Inferior parietal cortex (tissue), 1 donor: ENCODE data around the gene CELA1.
A peak's percentile ranks its signal among the peaks of the same experiment; 100 is the strongest.

Experiments used
- DNase-seq: peaks from one replicate; pipeline ENCODE4 v3.0.0-alpha.2; 2016; ENCODE audit errors: extremely low spot score

Gene CELA1

GRCh38 chr12:51374856-51375255 is 28.4 kb upstream of the CELA1 start:
- no peak for DNase-seq

DNA sequence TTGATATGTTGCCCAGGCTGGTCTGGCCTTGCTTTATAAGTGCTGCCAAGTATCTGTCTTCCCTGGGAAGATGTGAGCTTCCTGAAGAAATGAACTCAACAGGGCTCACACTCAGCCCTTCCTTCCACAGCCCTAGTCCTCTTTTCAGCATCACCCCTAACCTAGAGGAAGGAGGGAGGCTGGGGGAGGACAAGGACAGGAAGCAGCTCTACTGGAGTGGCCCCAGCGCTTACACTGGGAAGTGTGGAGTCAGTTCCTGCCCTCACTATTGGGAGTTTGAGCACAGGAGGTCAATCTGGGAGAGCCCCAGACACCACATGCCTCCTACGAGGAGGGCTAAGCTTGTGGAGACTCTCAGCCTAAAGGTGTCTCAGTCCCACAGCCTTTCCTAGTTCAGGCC is 27.9 kb upstream of the CELA1 start:
- DNase-seq: no peak

DNA sequence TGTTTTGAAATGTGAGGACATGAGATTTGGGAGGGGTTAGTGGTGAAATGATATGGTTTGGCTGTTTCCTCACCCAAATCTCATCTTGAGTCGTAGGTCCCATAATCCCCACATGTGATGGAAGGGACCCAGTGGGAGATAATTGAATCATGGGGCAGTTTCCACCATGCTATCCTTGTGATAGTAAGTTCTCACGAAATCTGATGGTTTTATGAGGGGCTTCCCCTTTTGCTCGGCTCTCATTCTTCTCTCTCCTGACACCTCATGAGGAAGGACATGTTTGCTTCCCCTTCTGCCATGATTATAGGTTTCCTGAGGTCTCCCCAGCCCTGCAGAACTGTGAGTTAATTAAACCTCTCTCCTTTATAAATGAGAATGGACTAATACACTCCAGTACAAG is 26.7 kb upstream of the CELA1 start:
- no peak for DNase-seq

DNA sequence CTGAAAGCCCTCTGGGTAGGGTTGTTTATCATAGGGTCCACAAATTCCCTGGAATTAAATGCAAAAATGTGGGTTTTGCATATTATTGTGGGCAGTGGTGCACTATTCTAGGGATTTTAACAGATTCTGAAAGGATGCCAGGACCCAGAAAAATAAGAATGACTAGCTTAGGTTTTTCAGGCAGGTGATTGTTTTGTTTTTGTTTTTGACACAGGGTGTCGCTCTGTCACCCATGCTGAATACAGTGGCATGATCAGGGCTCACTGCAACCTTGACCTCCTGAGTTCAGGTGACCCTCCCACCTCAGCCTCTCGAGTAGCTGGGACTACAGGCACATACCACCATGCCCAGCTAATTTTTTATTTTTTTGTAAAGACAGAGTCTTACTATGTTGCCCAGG is 25.5 kb upstream of the CELA1 start:
- DNase-seq: no peak

DNA sequence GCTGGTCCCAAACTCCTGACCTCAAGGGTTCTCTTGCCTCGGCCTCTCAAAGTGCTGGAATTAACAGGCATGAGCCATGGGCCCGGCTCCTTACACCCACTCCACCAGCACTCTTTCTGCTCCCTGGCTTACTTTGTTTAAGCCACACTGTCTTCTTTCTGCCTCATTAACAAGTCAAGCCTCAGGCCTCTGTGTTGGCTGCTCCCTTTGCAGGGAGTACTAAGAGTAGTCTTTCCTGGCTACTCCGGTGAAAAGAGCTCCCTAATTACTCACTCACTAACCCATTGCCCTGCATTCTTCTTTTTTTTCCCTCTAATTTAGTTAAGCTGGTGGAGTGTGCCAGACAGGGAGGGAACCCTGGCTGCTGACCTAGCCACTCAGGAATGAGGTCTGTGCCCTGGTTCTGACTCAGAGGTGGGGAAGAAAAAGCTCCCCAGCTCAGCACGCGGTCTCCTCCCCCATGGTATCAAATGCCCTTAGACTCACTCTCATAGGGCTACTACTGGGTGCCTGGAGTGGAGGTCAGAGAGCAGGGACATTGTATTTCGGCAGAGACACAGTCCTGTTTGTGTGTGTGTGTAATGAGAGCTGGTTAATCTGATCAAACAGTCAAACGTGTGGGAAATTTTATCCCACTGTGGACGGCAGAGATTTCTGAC is 24.9 kb upstream of the CELA1 start:
- no peak for DNase-seq

GRCh38 chr12:51370667-51371066 is 24.2 kb upstream of the CELA1 start:
- DNase-seq: no peak

DNA sequence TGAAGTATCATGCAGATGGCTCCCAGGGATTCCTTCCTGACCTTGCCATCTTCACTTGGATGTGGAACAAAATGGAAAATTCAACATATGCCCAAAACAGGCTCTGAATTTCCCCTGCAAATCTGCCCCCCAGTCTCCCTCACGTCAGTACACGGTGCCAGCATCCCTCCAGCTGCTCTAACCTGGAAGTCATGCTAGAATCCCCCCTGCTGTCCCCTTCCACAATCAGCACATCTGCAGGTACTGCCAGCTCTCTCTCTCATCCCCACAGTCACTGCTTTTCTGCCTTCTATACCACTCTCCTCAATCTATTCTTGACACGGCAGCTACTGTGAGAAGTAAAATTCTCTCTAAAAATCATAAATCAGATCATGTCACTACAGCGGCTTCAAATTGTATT is 23.1 kb upstream of the CELA1 start:
- no peak for DNase-seq

- DNase-seq: no peak
These were observed 22.4 kb upstream of the CELA1 start for GRCh38 chr12:51368640-51369517.

GRCh38 chr12:51365276-51365675 is 18.8 kb upstream of the CELA1 start:
- no peak for DNase-seq

DNA sequence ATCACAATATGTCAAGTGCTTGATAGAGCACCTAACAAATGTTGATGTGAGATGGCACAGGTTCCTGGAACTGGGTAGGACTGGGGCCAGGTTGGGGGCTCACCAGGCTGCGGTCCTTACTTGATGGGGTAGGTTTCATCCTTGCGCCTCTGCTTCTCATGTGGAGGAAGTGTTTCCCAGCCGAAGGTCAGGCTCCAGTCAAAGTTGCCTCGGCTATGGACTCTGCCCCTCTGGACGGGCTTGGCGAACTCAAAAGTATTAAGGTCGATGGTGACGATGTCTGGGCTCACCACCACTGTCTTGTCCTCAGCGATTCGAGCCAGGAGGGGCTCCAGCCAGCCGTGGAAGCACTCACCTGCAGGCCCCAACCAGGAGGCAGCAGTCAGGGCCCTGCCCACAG is 17.5 kb upstream of the CELA1 start:
- no peak for DNase-seq

DNA sequence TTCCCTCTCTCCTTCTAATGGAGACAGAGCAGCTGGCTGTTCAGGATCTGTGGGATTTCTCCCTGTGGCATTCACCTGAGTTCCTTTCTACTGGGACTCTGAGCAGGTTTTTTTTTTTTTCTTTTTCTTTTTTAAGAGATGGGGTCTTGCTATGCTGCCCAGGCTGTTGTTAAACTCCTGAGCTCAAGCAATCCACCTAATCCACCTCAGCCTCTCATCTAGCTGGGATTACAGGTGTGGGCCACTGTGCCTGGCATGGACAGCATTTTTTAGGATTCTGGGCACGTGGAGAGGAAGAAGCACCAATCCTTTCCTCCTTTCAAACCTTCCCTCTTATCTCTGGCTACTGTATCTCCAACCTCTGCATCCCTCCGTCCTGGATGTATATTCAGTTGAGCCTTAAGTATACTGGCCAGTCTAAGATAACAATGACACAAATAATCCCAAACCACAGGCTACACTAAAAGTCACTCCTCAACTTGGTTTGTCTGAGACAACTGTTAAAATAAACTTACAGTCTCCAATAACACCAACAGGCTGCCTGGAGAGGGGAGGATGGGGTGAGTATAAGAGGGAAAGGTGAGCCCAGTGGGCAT is 16.4 kb upstream of the CELA1 start:
- DNase-seq: no peak

- DNase-seq: peak; percentile 71
These were observed 15.8 kb upstream of the CELA1 start for GRCh38 chr12:51362307-51362706.

GRCh38 chr12:51361161-51362016 is 14.9 kb upstream of the CELA1 start:
- DNase-seq: no peak

- DNase-seq: no peak
These were observed 13.8 kb upstream of the CELA1 start for GRCh38 chr12:51360315-51360714.

GRCh38 chr12:51359851-51360250 is 13.4 kb upstream of the CELA1 start:
- no peak for DNase-seq

- no peak for DNase-seq
These were observed 12.0 kb upstream of the CELA1 start for GRCh38 chr12:51358496-51358895.

DNA sequence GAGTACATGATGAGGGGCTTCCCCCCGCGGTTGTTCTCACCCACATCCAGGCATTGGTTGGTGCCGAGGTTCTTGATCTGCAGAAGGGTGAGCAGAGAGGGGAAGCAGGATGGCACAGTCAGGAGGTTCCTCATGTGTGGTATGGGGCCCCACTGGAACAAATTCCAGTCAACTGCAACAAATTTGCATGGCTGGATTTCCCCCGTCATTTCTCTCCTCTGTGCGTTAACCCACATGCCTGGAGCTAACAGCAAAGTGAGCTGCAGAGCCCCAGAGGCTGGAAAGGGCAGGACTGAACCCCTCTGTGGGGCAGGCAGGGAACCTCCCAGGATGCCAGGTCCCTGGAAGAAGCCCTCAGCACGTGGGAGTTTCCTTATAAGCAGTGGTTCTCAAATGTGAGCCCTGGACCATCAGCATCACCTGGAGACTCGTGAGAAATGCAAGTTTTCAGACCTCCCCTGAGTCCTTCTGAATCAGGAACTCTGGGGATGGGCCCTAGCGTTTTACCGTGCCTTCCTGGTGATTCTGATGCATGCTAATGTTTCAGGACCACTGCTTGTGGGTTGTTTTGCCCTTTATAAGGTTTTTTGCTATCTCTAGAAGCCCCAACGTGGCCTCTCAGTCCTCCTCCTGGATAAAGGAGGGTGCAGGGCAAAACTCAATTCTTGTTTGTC is 11.0 kb upstream of the CELA1 start:
- DNase-seq: no peak

DNA sequence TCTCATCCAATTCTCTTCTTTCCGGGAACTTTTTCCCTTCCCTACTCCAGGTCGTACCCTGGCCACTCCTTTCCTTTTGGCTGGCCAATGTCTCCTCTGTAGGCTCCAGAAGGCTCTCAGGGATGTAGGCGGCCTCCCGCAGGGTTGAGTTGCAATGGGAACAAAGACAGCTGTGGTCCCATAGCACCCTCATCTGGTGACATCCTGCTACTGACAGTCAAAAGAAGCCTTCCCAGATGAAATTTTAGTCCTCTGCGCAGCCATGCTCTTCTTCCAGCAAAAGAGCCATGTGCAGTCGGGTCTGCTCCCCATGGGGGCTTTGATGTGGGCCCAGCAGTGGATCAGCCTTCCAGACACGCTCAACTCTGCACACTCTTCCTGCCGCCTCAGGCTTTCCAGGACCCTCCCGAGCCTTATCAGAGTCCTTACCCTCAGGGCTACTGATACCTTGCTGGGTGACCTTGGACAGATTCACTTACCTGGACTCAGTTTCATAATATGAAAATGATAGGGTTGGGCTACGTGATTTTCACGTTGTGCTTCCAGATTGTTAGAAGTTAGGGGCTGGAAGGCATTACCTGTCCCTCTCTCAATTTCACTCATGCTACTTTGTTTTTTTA is 5.5 kb upstream of the CELA1 start:
- peak; percentile 68 for DNase-seq

DNA sequence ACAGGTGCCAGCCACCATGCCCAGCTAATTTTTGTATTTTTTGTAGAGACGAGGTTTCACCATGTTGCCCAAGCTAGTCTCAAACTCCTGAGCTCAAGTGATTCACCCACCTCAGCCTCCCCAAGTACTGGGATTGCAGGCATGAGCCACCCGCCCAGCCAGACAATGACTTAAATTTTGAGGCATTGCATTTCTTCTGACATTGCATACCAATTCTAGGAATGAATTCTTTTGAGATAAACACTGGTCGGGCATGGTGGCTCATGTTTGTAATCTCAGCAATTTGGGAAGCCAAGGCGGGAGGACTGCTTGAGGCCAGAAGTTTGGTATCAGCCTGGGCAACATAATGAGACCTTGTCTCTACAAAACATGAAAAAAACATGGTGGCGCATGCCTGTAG is 2.5 kb upstream of the CELA1 start:
- DNase-seq: no peak

DNA sequence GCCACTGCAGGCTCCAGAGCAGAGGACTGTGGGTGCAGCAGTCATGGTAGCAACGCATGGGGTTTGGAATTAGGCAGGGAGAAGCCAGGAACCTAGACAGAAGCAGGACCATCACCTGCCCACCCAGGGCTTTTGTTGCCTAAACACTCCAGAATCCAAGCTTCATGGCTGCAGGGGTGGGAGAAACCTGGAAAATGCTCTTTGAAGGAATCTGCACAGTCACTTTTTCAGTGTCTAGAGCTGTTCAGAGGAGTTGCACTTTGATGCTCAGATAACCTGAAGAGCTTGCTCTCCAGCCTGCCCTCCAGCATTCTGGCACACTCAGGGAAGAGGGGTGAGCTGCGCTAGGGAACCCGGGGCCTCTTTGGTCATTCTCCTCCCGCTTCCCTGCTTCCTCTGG is 1.6 kb upstream of the CELA1 start:
- no peak for DNase-seq

- DNase-seq: no peak
These were observed 798 bp downstream of the CELA1 start for GRCh38 chr12:51345681-51346080.
